Activated naive CD4-positive, alpha-beta T cell (primary cell): ENCODE data around the gene RGS17.
"Not testable (repeated sequence)": the region's sequence is repeated elsewhere in the genome, so short reads cannot be mapped to it uniquely, and the experiment has no call there.

Source experiments
- DNase-seq, 4 experiments: peaks; one replicate each; lab custom pipeline; 2025; lab: John Stamatoyannopoulos, UW

The RGS17 gene, protein sequence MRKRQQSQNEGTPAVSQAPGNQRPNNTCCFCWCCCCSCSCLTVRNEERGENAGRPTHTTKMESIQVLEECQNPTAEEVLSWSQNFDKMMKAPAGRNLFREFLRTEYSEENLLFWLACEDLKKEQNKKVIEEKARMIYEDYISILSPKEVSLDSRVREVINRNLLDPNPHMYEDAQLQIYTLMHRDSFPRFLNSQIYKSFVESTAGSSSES

DNA sequence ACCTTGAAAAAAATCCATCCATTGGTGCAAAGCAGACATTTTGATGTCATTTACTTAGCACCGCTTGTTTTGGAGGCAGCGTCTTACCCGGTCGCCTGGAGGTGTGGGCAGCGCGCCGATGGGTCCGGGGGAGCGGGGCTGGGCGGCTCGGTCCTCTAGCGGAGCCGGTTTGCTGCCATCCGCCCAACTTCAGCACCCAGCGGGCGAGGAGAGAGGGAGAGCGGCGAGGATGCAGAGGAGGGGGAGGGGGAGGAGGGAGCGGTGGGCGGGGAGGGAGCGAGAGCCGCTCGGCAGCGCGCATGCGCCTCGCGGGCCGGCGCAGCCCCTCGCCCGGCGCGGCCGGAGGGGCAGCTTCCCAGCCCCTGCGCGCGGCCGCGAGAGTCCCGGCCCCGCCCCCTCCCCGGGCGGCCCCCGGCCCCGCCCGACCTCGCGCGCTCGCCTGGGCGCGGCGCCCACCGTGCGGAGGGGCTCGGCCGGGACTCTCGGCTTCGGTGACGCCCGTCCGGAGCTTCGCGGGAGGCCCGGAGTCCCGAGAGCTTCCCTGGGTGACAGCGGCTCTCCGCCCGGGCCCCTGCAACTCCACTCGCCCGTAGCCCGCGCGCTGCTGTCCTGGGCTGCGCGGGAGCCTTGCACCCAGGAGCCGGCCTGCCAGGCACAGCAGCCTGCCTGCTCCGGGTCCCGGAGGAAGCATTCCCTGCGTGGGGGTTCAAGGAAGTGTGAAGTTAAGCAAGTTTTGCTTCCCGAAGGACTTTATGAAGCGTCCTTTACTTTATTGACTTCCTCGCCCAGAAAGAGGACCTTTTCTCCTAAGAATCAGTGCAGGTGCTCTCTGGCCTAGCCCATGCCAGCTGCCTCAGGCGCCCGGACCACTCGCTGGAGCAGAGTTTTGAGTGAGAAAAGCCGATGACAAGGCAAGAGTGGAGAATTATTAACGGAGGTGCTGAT, at the start of gene RGS17:
TSS of gene RGS17 (minus strand) at position 246 of the 945 bp plus-strand sequence. CDS start 87,264 bp downstream, outside the sequence.
- no peak for DNase-seq

DNA sequence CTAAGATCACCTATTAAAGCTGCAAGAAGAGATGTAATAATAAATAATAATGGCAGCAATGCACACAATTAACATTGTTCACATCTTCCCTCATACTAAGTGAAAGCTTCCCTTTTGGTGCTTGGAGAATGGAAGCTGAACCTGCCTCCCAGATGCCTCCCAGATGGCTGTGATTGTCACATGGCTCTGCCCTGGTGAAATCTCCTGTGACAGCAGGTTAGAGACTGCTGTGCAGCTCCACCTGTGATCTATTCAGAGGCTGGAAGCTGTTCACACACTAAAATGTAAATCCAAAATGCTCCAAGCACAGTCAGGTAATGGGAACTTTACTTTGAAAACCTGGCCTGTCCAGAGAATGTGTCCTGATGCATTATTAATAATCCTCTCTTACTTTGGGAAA, 41.7 kb upstream of the RGS17 start:
- DNase-seq: no peak

GRCh38 chr6:153170511-153170910, 39.4 kb upstream of the RGS17 start:
- DNase-seq: no peak

DNA sequence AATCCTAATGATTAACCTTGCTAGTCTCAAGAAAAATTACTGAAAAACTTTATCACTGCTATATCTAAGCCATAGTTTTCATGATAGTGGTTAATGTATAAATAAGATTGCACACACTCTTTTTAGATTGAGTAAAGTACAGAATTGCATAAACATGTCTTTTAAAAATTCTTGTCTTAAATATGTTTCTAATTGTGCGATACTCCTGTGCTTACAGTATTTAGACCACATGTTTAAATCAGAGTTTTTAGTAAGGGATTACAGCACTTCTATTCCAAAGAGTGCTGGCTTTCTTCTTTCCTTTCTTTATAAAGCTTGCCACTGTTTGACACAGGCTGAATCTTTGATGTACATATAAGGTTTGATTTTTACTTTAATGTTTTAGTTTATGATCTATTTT, 36.8 kb upstream of the RGS17 start:
- DNase-seq: no peak

DNA sequence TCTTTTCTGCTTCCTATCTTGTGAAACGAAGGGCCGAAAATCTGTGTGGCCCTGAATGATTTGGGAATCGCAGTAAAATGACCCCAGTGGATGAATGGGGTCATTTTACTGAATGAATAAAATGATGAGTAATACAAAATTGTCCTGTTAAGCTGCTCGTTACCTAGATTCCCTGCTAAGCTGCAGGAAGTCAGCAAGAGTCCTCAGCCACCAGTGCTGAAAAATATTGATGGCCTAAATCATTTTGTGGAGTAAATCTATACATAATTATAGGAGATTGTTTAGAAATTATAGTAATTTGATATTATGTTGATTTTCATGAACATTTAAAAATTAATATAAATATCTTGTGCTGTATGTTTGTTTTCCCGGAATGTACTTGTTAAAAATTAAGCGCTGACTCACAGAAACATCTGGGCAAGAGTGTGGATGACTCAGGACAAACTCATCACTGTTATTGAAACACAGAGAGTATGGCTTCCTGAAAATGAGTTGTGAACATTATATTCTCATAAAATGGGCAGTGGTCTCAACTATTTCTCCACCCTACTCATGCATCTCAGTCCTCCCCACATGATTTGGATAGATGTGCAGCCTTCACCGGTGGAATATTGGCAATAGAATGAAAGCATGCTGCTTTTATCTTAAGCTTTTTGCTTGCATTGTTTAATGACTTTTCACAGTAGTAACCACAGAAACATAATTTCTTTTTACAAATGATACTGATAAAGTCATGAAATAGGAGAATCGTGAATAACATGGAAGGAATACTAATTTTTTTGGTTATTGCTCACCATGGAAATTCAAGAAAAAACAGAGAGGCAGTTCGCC, 36.2 kb upstream of the RGS17 start:
- no peak for DNase-seq

DNA sequence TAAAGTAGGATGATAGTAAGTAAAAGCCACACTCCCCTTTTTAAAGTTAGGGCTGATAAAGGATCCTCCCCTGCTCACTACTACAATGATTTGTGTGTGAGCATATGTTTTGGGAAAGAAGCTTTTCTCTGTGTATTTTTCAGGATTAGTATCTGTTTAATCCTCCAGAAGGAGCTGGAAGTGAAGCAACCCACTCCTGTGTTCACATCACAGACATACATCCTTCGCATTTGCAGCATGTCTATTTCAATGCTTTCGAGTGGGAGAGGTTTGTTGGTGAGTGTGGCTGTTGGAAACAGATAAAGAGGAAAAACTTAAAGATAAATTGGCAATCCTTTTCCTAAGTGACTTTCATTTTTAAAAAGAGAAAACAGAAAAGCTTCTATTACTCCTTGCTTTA, 31.6 kb upstream of the RGS17 start:
- no peak for DNase-seq

GRCh38 chr6:153162172-153162571, 31.1 kb upstream of the RGS17 start:
- DNase-seq: no peak

DNA sequence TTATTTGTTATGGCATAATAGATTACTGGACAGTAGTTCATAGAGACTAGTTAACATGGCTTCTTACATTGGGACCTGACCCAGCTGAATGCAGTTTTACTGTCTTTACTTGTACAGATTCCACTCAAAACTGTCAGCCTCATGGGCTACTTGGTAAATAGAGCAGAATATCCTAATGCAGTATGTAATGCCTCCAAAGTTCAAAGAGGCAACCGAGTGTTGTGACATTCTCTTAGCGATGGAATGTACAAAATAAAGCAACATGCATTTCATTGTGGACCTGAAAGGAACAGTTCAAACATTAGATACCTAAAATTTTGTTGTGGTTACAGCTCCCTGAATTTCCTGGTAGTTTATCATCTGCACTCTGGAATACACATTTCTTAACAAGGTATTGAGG, 29.1 kb upstream of the RGS17 start:
- no peak for DNase-seq

GRCh38 chr6:153150752-153151440, 19.8 kb upstream of the RGS17 start:
- no peak for DNase-seq

GRCh38 chr6:153150371-153150751, 19.3 kb upstream of the RGS17 start:
- DNase-seq: no peak

GRCh38 chr6:153149891-153150290, 18.8 kb upstream of the RGS17 start:
- no peak for DNase-seq

GRCh38 chr6:153146413-153146812, 15.3 kb upstream of the RGS17 start:
- no peak for DNase-seq

DNA sequence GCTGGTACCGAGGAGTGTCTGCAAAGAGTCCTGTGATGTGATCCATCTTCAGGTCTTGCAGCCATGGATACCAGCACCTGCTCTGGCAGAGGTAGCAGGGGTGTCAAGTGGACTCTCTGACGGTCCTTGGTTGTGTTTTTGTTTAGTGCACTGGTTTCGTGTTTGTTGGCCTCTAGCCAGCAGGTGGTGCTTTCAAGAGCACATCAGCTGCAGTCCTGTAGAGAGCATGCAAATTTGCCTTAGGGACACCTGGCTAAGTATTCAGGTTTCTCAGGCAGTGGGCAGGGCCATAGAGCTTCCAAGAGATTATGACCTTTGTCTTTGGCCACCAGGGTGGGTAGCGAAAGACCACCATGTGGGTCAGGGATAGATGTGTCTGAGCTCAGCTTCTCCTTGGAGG, 14.5 kb upstream of the RGS17 start:
- DNase-seq: no peak

- DNase-seq: no peak
Measured at GRCh38 chr6:153143200-153143599, 12.1 kb upstream of the RGS17 start.

DNA sequence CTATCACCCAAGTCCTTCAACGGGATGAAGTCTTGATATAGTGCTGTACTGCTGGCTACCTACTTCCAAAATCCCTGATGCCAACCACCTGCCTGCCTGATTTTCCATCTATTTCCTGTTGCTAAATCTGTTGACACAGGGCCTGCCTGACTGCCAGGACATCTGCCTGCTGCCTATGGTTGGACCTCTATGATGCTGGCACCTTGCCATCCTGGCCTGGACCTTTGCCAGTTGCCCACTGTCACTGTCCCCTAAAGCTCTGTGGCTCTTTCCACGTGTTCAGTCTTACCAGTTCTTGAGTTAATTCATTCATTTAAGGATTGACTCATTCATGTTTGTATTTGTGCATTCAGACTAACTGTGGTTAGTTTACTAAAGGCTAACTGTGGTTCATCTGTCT, 9.2 kb upstream of the RGS17 start:
- DNase-seq: no peak

DNA sequence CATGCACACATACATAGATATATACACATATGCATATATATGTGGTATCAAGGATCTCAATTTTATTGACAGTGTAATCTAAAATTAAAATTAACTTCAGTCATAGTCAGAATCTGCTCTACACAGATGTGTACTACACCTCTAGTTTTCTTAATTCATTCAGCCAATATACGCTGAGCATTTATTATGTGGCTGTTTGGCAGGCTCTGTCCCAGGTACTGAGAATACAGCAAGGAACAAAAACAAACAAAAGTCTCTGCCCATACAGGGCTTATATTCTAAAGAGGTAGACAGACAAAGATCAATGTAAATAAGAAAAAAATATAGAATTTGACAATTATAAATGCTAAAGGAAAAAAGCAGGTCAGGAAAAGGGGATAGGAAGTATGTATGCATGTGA, 7.8 kb upstream of the RGS17 start:
- DNase-seq: no peak

DNA sequence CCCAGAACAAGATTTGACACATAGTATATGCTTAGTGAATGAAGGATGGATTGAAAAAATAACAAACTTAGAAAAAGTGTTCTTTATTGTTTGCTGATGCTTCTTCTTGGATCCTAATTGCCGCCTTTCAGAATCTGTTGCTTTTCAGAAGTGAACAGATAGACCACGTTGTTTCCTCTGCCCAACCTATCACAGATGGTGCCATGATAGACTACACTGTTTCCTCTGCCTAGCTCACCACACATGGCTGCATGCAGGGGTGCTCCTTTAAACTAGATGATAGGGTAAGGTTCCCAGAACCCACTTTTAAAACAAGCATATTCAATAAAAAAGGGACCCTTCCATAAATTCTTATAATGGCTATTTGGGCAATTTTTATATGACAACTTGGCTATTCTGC, 4.6 kb upstream of the RGS17 start:
- no peak for DNase-seq

GRCh38 chr6:153133667-153134066, 2.6 kb upstream of the RGS17 start:
- DNase-seq: not testable (repeated sequence)

GRCh38 chr6:153130515-153131036, 506 bp downstream of the RGS17 start:
- DNase-seq: no peak

GRCh38 chr6:153129873-153130514, 1.1 kb downstream of the RGS17 start:
- DNase-seq: no peak

DNA sequence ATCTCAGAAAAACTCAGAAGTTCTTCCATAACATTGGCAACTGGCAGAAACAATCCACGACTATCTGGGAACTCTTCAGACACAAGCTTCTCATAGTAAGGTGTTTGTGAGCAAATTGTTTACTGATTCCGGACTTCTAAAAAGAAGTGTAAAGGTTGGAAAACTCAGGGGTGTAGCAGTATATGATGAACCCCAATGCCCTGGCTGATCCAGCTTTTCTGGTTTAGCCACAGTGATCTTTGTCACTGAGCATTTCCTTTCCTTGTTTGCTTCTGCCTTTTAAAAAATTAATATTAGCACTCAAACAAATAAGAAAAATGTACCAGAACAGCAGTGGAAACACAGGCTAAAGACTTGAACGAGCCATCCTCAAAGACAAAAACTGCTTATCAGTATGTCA, 4.9 kb downstream of the RGS17 start:
- DNase-seq: no peak
